Suprapubic skin (tissue), 4 donors: ENCODE data around the gene DRAM1. TPM values are rescaled to one million over a fixed set of nuclear protein-coding genes. Genes with fewer than 3 reads are reported as not detected.

ENCODE experiments used
- DNase-seq, 2 donors: peaks; one replicate each; pipeline ENCODE4 v3.0.0-alpha.2; 2019; ENCODE audit warnings: low spot score in 2 of 2
- H3K27ac ChIP-seq: fragments of 200-600 bp; sonication (generic); one replicate; pipeline ENCODE4 v1.5.1; 2019
- H3K27me3 ChIP-seq: fragments of 200-600 bp; sonication (generic); one replicate; pipeline ENCODE4 v1.5.1; 2019
- H3K36me3 ChIP-seq: fragments of 200-600 bp; sonication (generic); one replicate; pipeline ENCODE4 v1.5.1; 2019
- H3K4me1 ChIP-seq: fragments of 200-600 bp; sonication (generic); one replicate; pipeline ENCODE4 v1.5.1; 2019
- H3K4me3 ChIP-seq: fragments of 200-600 bp; sonication (generic); one replicate; pipeline ENCODE4 v1.5.1; 2019; ENCODE audit warnings: mild to moderate bottlenecking
- H3K9me3 ChIP-seq: fragments of 200-600 bp; sonication (generic); one replicate; pipeline ENCODE4 v1.5.1; 2019
- CTCF ChIP-seq, 2 donors: fragments of 200-600 bp in 1 of 2; fragments of 450-650 bp in 1 of 2; sonication (generic) in 1 of 2; IDR thresholded peaks; one replicate each; pipeline ENCODE4 v1.5.1; 2016 to 2019; ENCODE audit warnings: antibody characterized with exemption in 2 of 2, mild to moderate bottlenecking in 1 of 2, moderate library complexity in 1 of 2
- EP300 ChIP-seq: sonication (generic); formaldehyde crosslinking; IDR thresholded peaks from one replicate; pipeline ENCODE4 v1.6.1; 2017; ENCODE audit warnings: antibody characterized with exemption
- POLR2A ChIP-seq, 2 donors: fragments of 450-650 bp; IDR thresholded peaks; one replicate each; pipeline ENCODE4 v1.6.1; 2017; ENCODE audit warnings: antibody characterized with exemption in 2 of 2, mild to moderate bottlenecking in 2 of 2, moderate library complexity in 2 of 2
- POLR2AphosphoS5 ChIP-seq, 3 donors: sonication (generic); formaldehyde crosslinking; IDR thresholded peaks; one replicate each; pipeline ENCODE4 v1.6.1; 2017; ENCODE audit warnings: antibody characterized with exemption in 3 of 3
- WGBS: methylation state at CpG from one replicate; pipeline ENCODE4 v1.1.5; 2018; 5-methylcytosine and 5-hydroxymethylcytosine counted together
- total RNA-seq, 4 donors: library from RNA; depleted of rRNA; stranded (reverse); fragments of >200 nt; gene quantifications; one replicate each; pipeline ENCODE4 v1.1.0, GENCODE V29; 2016

DRAM1 gene
- total RNA-seq, 4 donors from 2014 or later = 4.8 to 7.4 (median 6.9) TPM

GRCh38 chr12:101939306-101939705, 61.9 kb downstream of the DRAM1 start:
- H3K9me3 ChIP-seq = no peaks in the 10 kb centered on the region
- no peaks in the 10 kb centered on the region for H3K36me3 ChIP-seq
- no peaks in the 10 kb centered on the region for H3K27me3 ChIP-seq
- peak overlapping the region; percentile 31 for H3K27ac ChIP-seq
- DNase-seq = no peak
- peaks cover 54% of the 10 kb centered on the region for H3K4me1 ChIP-seq
- WGBS = 46% methylated on average over 3 of the region's 3 CpGs
- no peak overlapping the region for H3K4me3 ChIP-seq
- no peak for TF ChIP-seq CTCF (IDR thresholded peaks at IDR 0.05)
- no peak for TF ChIP-seq POLR2A (IDR thresholded peaks at IDR 0.05)
- TF ChIP-seq POLR2AphosphoS5 (IDR thresholded peaks at IDR 0.05) = no peak
- TF ChIP-seq EP300 = no peak

- 5% methylated on average over 3 of the region's 3 CpGs for WGBS
- Histone ChIP-seq H3K27ac (peak overlapping the region; percentile 17), H3K4me1 (peaks cover 53% of the 10 kb centered on the region), H3K4me3 (no peak overlapping the region), H3K9me3 (no peaks in the 10 kb centered on the region), H3K27me3 (no peaks in the 10 kb centered on the region), H3K36me3 (no peaks in the 10 kb centered on the region)
- no peak for DNase-seq
- TF ChIP-seq CTCF (IDR thresholded peaks at IDR 0.05) (peak; percentile 57 to 63), POLR2A (IDR thresholded peaks at IDR 0.05) (no peak)
These were observed 62.5 kb downstream of the DRAM1 start for GRCh38 chr12:101939856-101940265.

- peak overlapping the region; percentile 17 for H3K27ac ChIP-seq
These were observed 63.1 kb downstream of the DRAM1 start for GRCh38 chr12:101940400-101940950.

GRCh38 chr12:101941306-101942249, 64.2 kb downstream of the DRAM1 start:
- no peak overlapping the region for H3K4me3 ChIP-seq
- peak overlapping the region; percentile 17 for H3K27ac ChIP-seq
- TF ChIP-seq POLR2AphosphoS5 (IDR thresholded peaks at IDR 0.05) (no peak), CTCF (IDR thresholded peaks at IDR 0.05) (no peak), EP300 (no peak), POLR2A (IDR thresholded peaks at IDR 0.05) (no peak)
- no peaks in the 10 kb centered on the region for H3K27me3 ChIP-seq
- peaks cover 45% of the 10 kb centered on the region for H3K4me1 ChIP-seq
- DNase-seq = no peak
- WGBS = 62% methylated on average over 4 of the region's 4 CpGs
- no peaks in the 10 kb centered on the region for H3K9me3 ChIP-seq
- no peaks in the 10 kb centered on the region for H3K36me3 ChIP-seq

More at GRCh38 chr12:101940400-101940950, 63.1 kb downstream of the DRAM1 start:
- H3K9me3 ChIP-seq = no peaks in the 10 kb centered on the region
- TF ChIP-seq CTCF (IDR thresholded peaks at IDR 0.05) (no peak), POLR2AphosphoS5 (IDR thresholded peaks at IDR 0.05) (no peak), EP300 (no peak), POLR2A (IDR thresholded peaks at IDR 0.05) (no peak)
- no peak overlapping the region for H3K4me3 ChIP-seq
- no peak for DNase-seq
- no peaks in the 10 kb centered on the region for H3K36me3 ChIP-seq
- 67% methylated on average over 5 of the region's 5 CpGs for WGBS
- no peaks in the 10 kb centered on the region for H3K27me3 ChIP-seq
- H3K4me1 ChIP-seq = peaks cover 47% of the 10 kb centered on the region

- no peaks in the 10 kb centered on the region for H3K9me3 ChIP-seq
- H3K4me3 ChIP-seq = no peak overlapping the region
- TF ChIP-seq POLR2A (IDR thresholded peaks at IDR 0.05) = no peak
- no peak for TF ChIP-seq EP300
- TF ChIP-seq POLR2AphosphoS5 (IDR thresholded peaks at IDR 0.05) = no peak
- no peak for TF ChIP-seq CTCF (IDR thresholded peaks at IDR 0.05)
- H3K36me3 ChIP-seq = no peaks in the 10 kb centered on the region
- no peaks in the 10 kb centered on the region for H3K27me3 ChIP-seq
- DNase-seq = no peak
- WGBS = 100% methylated on average over 1 of the region's 1 CpG
- peak overlapping the region; percentile 17 for H3K27ac ChIP-seq
- peaks cover 41% of the 10 kb centered on the region for H3K4me1 ChIP-seq
These were observed 64.8 kb downstream of the DRAM1 start for GRCh38 chr12:101942250-101942605.
